ENCODE measurements around the gene KCND1.

KCND1 gene

DNA sequence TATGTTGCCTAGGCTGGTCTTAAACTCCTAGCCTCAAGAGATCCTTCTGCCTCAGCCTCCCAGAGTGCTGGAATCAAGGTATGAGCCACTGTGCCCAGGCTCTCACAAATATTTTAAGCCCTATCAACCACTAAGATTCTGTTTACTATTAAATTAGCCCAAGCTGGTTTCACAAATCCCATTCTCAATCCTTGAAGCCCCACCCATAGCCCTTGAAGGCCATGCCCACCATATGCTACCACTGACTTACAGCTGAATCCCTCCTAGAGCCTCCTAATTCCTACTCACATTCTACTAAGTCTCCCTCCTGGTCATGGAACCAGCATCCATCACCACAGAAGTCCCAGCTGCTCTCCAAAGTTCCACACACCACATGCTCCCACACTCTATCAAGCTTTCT lies 20.7 kb upstream of the KCND1 start:
- no peak overlapping the region for H2BK12ac ChIP-seq (ENCODE audit: low read length)
- H3K23ac ChIP-seq (ENCODE audit: low read length) = no peak overlapping the region
- H3K27me3 ChIP-seq (ENCODE audit: insufficient read depth, low read length) = no peaks in the 10 kb centered on the region
- H2AK5ac ChIP-seq (ENCODE audit: low read length) = no peak overlapping the region
- no peaks in the 10 kb centered on the region for H3K4me1 ChIP-seq (ENCODE audit: control insufficient read depth in 1 of 2, insufficient read depth in 2 of 2, low read length in 2 of 2)
- no peak overlapping the region for H3K27ac ChIP-seq (ENCODE audit: low read depth, low read length)
- H4K91ac ChIP-seq (ENCODE audit: low read depth, low read length) = no peak overlapping the region
- no peak overlapping the region for H2BK120ac ChIP-seq (ENCODE audit: insufficient read depth, low read length, poor library complexity)
- no peak overlapping the region for H3K4ac ChIP-seq (ENCODE audit: low read depth, low read length)
- H3K4me3 ChIP-seq (ENCODE audit: low read depth, low read length) = no peak overlapping the region
- no peak overlapping the region for H4K12ac ChIP-seq (ENCODE audit: low read depth, low read length)
- DNase-seq = no peak
- H3K18ac ChIP-seq (ENCODE audit: low read length) = no peak overlapping the region
- no peak overlapping the region for H2BK5ac ChIP-seq (ENCODE audit: low read depth, low read length, poor library complexity)
- H3K9me3 ChIP-seq (ENCODE audit: insufficient read depth, low read depth, low read length) = no peaks in the 10 kb centered on the region
- H3K4me2 ChIP-seq (ENCODE audit: low read length) = no peak overlapping the region
- no peak overlapping the region for H2AFZ ChIP-seq (ENCODE audit: insufficient read depth, low read length, poor library complexity)
- no peak overlapping the region for H4K8ac ChIP-seq (ENCODE audit: low read depth, low read length)
- H3K79me1 ChIP-seq (ENCODE audit: low read length) = no peaks in the 10 kb centered on the region
- no peaks in the 10 kb centered on the region for H3K79me2 ChIP-seq (ENCODE audit: control insufficient read depth, insufficient read depth, low read length, poor library complexity)
- no peak overlapping the region for H3K14ac ChIP-seq (ENCODE audit: low read length)
- H3K9ac ChIP-seq (ENCODE audit: low read length) = no peak overlapping the region
- peaks cover 37 to 44% of the 10 kb centered on the region in 2 experiments for H3K36me3 ChIP-seq (ENCODE audit: control insufficient read depth in 1 of 2, insufficient read depth in 2 of 2, low read length in 2 of 2)

DNA sequence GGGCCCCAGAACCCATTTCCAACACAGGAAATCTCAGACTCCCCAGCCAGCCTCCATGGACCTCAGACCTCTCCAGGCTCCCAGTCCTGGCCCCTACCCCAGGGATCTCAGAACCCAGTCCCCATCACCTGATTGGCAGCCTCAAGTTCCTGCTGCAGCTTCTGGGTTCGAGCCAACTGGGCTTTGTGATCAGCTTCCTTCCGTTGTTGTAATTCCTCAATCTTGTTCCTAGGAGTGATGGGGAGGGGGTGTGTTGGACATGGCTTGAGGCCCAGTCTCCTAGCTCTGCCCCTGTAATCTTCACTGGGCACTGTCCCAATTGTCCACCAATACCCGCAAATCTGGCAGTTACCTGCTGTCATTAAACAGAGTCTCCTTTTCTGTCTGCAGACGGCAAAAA lies 17.8 kb upstream of the KCND1 start:
- no peaks in the 10 kb centered on the region for H3K27me3 ChIP-seq (ENCODE audit: insufficient read depth, low read length)
- no peak overlapping the region for H3K4ac ChIP-seq (ENCODE audit: low read depth, low read length)
- peaks cover 35 to 45% of the 10 kb centered on the region in 2 experiments for H3K36me3 ChIP-seq (ENCODE audit: control insufficient read depth in 1 of 2, insufficient read depth in 2 of 2, low read length in 2 of 2)
- H2AFZ ChIP-seq (ENCODE audit: insufficient read depth, low read length, poor library complexity) = no peak overlapping the region
- H4K91ac ChIP-seq (ENCODE audit: low read depth, low read length) = no peak overlapping the region
- H3K4me3 ChIP-seq (ENCODE audit: low read depth, low read length) = no peak overlapping the region
- H3K9me3 ChIP-seq (ENCODE audit: insufficient read depth, low read depth, low read length) = no peaks in the 10 kb centered on the region
- H3K14ac ChIP-seq (ENCODE audit: low read length) = no peak overlapping the region
- no peak overlapping the region for H3K4me2 ChIP-seq (ENCODE audit: low read length)
- WGBS (ENCODE audit: extremely low coverage, insufficient coverage, insufficient read length) = no CpG with 5 or more reads among the region's 4 CpGs
- H2BK120ac ChIP-seq (ENCODE audit: insufficient read depth, low read length, poor library complexity) = no peak overlapping the region
- H3K9ac ChIP-seq (ENCODE audit: low read length) = no peak overlapping the region
- no peak overlapping the region for H3K27ac ChIP-seq (ENCODE audit: low read depth, low read length)
- no peak for DNase-seq
- no peak overlapping the region for H2BK5ac ChIP-seq (ENCODE audit: low read depth, low read length, poor library complexity)
- no peak overlapping the region for H4K8ac ChIP-seq (ENCODE audit: low read depth, low read length)
- H3K18ac ChIP-seq (ENCODE audit: low read length) = no peak overlapping the region
- no peaks in the 10 kb centered on the region for H3K4me1 ChIP-seq (ENCODE audit: control insufficient read depth in 1 of 2, insufficient read depth in 2 of 2, low read length in 2 of 2)
- no peak overlapping the region for H4K12ac ChIP-seq (ENCODE audit: low read depth, low read length)
- H2AK5ac ChIP-seq (ENCODE audit: low read length) = no peak overlapping the region
- no peaks in the 10 kb centered on the region for H3K79me1 ChIP-seq (ENCODE audit: low read length)
- H3K23ac ChIP-seq (ENCODE audit: low read length) = no peak overlapping the region
- no peaks in the 10 kb centered on the region for H3K79me2 ChIP-seq (ENCODE audit: control insufficient read depth, insufficient read depth, low read length, poor library complexity)
- no peak overlapping the region for H2BK12ac ChIP-seq (ENCODE audit: low read length)

DNA sequence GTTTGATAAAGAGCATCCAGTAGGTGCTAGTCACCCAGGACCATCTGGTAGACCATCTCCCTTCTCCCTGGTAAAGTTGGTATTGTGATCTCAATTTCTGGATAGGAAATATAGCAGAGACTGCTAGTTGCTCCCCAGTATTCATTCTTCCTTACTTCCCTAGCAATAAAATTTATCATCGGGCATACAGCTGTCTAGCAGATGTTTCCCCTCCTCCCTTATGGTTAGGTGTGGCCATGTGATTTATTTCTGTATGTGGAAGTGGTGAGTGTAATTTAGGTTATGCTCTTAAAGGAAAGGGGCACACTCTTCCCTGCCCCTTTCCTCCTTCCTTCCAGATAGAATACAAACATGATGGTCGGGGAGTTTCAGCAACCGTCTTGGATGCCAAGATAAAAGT lies 12.3 kb upstream of the KCND1 start:
- Histone ChIP-seq H3K27ac (ENCODE audit: low read depth, low read length) (no peak overlapping the region), H3K36me3 (ENCODE audit: control insufficient read depth in 1 of 2, insufficient read depth in 2 of 2, low read length in 2 of 2) (peaks cover 36 to 50% of the 10 kb centered on the region in 2 experiments), H4K8ac (ENCODE audit: low read depth, low read length) (no peak overlapping the region), H2AK5ac (ENCODE audit: low read length) (no peak overlapping the region), H2BK12ac (ENCODE audit: low read length) (no peak overlapping the region), H3K79me1 (ENCODE audit: low read length) (no peaks in the 10 kb centered on the region), H2BK120ac (ENCODE audit: insufficient read depth, low read length, poor library complexity) (no peak overlapping the region), H3K18ac (ENCODE audit: low read length) (no peak overlapping the region), H3K9me3 (ENCODE audit: insufficient read depth, low read depth, low read length) (no peaks in the 10 kb centered on the region), H3K23ac (ENCODE audit: low read length) (no peak overlapping the region), H2BK5ac (ENCODE audit: low read depth, low read length, poor library complexity) (no peak overlapping the region), H3K27me3 (ENCODE audit: insufficient read depth, low read length) (no peaks in the 10 kb centered on the region), H2AFZ (ENCODE audit: insufficient read depth, low read length, poor library complexity) (no peak overlapping the region), H3K14ac (ENCODE audit: low read length) (no peak overlapping the region), H3K4ac (ENCODE audit: low read depth, low read length) (no peak overlapping the region), H3K9ac (ENCODE audit: low read length) (no peak overlapping the region), H3K4me1 (ENCODE audit: control insufficient read depth in 1 of 2, insufficient read depth in 2 of 2, low read length in 2 of 2) (no peaks in the 10 kb centered on the region), H3K4me3 (ENCODE audit: low read depth, low read length) (no peak overlapping the region), H4K12ac (ENCODE audit: low read depth, low read length) (no peak overlapping the region), H3K4me2 (ENCODE audit: low read length) (no peak overlapping the region), H3K79me2 (ENCODE audit: control insufficient read depth, insufficient read depth, low read length, poor library complexity) (no peaks in the 10 kb centered on the region), H4K91ac (ENCODE audit: low read depth, low read length) (no peak overlapping the region)
- no peak for DNase-seq
- no CpG with 5 or more reads among the region's 3 CpGs for WGBS (ENCODE audit: extremely low coverage, insufficient coverage, insufficient read length)

GRCh38 chrX:48983081-48983480 lies 11.4 kb upstream of the KCND1 start:
- H3K36me3 ChIP-seq (ENCODE audit: control insufficient read depth in 1 of 2, insufficient read depth in 2 of 2, low read length in 2 of 2) = peaks cover 34 to 47% of the 10 kb centered on the region in 2 experiments
- DNase-seq = no peak
- no peak overlapping the region for H3K14ac ChIP-seq (ENCODE audit: low read length)
- no peak overlapping the region for H3K4me2 ChIP-seq (ENCODE audit: low read length)
- no peak overlapping the region for H3K9ac ChIP-seq (ENCODE audit: low read length)
- no peak overlapping the region for H2BK5ac ChIP-seq (ENCODE audit: low read depth, low read length, poor library complexity)
- H3K4ac ChIP-seq (ENCODE audit: low read depth, low read length) = no peak overlapping the region
- H4K91ac ChIP-seq (ENCODE audit: low read depth, low read length) = no peak overlapping the region
- no peak overlapping the region for H3K27ac ChIP-seq (ENCODE audit: low read depth, low read length)
- H2BK120ac ChIP-seq (ENCODE audit: insufficient read depth, low read length, poor library complexity) = no peak overlapping the region
- H3K27me3 ChIP-seq (ENCODE audit: insufficient read depth, low read length) = no peaks in the 10 kb centered on the region
- no peak overlapping the region for H3K4me3 ChIP-seq (ENCODE audit: low read depth, low read length)
- H3K23ac ChIP-seq (ENCODE audit: low read length) = no peak overlapping the region
- no peak overlapping the region for H4K8ac ChIP-seq (ENCODE audit: low read depth, low read length)
- no peaks in the 10 kb centered on the region for H3K79me2 ChIP-seq (ENCODE audit: control insufficient read depth, insufficient read depth, low read length, poor library complexity)
- no CpG with 5 or more reads among the region's 17 CpGs for WGBS (ENCODE audit: extremely low coverage, insufficient coverage, insufficient read length)
- H2AK5ac ChIP-seq (ENCODE audit: low read length) = no peak overlapping the region
- no peak overlapping the region for H3K18ac ChIP-seq (ENCODE audit: low read length)
- no peak overlapping the region for H2BK12ac ChIP-seq (ENCODE audit: low read length)
- no peaks in the 10 kb centered on the region for H3K9me3 ChIP-seq (ENCODE audit: insufficient read depth, low read depth, low read length)
- H4K12ac ChIP-seq (ENCODE audit: low read depth, low read length) = no peak overlapping the region
- H3K4me1 ChIP-seq (ENCODE audit: control insufficient read depth in 1 of 2, insufficient read depth in 2 of 2, low read length in 2 of 2) = no peaks in the 10 kb centered on the region
- H2AFZ ChIP-seq (ENCODE audit: insufficient read depth, low read length, poor library complexity) = no peak overlapping the region
- no peaks in the 10 kb centered on the region for H3K79me1 ChIP-seq (ENCODE audit: low read length)

Data from trophoblast cell (in vitro differentiated cells and primary cell).